NT2/D1 (cell line): Measurements from ENCODE around the gene KCNN3.

Experiments used
- YY1 ChIP-seq: IDR thresholded peaks from 2 replicates; pipeline ENCODE4 v1.6.1; 2011; ENCODE audit not compliant: insufficient read length, insufficient read depth
- ZNF274 ChIP-seq: IDR thresholded peaks from 2 replicates; pipeline ENCODE4 v1.6.1; 2011; ENCODE audit warnings: mild to moderate bottlenecking, low read depth, low read length

GRCh38 chr1:154666051-154666790 lies 203.9 kb downstream of the KCNN3 start:
- TF ChIP-seq YY1 (no peak), ZNF274 (no peak)
